Testis (tissue), 2 donors: ENCODE data around the gene KDM6A.

Source experiments
- CTCF ChIP-seq, 3 experiments: fragments of 450-650 bp in 2 of 3; fragments of 200-600 bp in 1 of 3; sonication (generic) in 1 of 3; IDR thresholded peaks; one replicate each; pipeline ENCODE4 v1.5.1; 2016 to 2019; ENCODE audit warnings: antibody characterized with exemption in 3 of 3, mild to moderate bottlenecking in 2 of 3, moderate library complexity in 1 of 3
- POLR2A ChIP-seq: fragments of 450-650 bp; IDR thresholded peaks from one replicate; pipeline ENCODE4 v1.6.1; 2017; ENCODE audit warnings: antibody characterized with exemption, mild to moderate bottlenecking, moderate library complexity

GRCh38 chrX:44842550-44843317 lies 30.3 kb upstream of the KDM6A start:
- TF ChIP-seq CTCF (IDR thresholded peaks at IDR 0.05) (no peak), POLR2A (no peak)
